DND-41 (cell line): ENCODE data around the gene TNFAIP8.

Source experiments
- EZH2 ChIP-seq: IDR thresholded peaks from 3 replicates; pipeline ENCODE4 v1.6.1; 2012; ENCODE audit warnings: borderline replicate concordance, low read depth, mild to moderate bottlenecking, moderate library complexity, low read length, inconsistent platforms; ENCODE audit not compliant: severe bottlenecking
- TF ChIP-seq, protein P1 (sequence below): IDR thresholded peaks from 2 replicates; pipeline ENCODE4 v1.5.1; 2012; ENCODE audit warnings: borderline replicate concordance, low read length, moderate library complexity, mild to moderate bottlenecking; ENCODE audit not compliant: poor library complexity, severe bottlenecking; ENCODE audit errors: extremely low read depth

- TF ChIP-seq, protein P1, sequence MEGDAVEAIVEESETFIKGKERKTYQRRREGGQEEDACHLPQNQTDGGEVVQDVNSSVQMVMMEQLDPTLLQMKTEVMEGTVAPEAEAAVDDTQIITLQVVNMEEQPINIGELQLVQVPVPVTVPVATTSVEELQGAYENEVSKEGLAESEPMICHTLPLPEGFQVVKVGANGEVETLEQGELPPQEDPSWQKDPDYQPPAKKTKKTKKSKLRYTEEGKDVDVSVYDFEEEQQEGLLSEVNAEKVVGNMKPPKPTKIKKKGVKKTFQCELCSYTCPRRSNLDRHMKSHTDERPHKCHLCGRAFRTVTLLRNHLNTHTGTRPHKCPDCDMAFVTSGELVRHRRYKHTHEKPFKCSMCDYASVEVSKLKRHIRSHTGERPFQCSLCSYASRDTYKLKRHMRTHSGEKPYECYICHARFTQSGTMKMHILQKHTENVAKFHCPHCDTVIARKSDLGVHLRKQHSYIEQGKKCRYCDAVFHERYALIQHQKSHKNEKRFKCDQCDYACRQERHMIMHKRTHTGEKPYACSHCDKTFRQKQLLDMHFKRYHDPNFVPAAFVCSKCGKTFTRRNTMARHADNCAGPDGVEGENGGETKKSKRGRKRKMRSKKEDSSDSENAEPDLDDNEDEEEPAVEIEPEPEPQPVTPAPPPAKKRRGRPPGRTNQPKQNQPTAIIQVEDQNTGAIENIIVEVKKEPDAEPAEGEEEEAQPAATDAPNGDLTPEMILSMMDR = no peak
- no peak for TF ChIP-seq EZH2
Observed at GRCh38 chr5:119318256-119318894, 37.4 kb upstream of the TNFAIP8 start.
